Stimulated activated CD4-positive, alpha-beta T cell treated with anti-CD3 and anti-CD28 coated beads, Interleukin-1b, Interleukin-23, amount 100 ng/mL, for 24 hours (primary cell): Measurements from ENCODE around the gene GNA14.
A peak's percentile ranks its signal among the peaks of the same experiment; 100 is the strongest.
"Not testable (repeated sequence)": the region's sequence is repeated elsewhere in the genome, so short reads cannot be mapped to it uniquely, and the experiment has no call there.

Source experiments
- DNase-seq, 4 experiments: peaks; one replicate each; pipeline ENCODE4 v3.0.0-alpha.2; 2020; ENCODE audit warnings: low read depth in 4 of 4, low spot score in 1 of 4

GNA14 gene

GRCh38 chr9:77455312-77455927 lies 192.7 kb downstream of the GNA14 start:
- DNase-seq, result peak in 1 of 4 experiments; percentile 9

DNA sequence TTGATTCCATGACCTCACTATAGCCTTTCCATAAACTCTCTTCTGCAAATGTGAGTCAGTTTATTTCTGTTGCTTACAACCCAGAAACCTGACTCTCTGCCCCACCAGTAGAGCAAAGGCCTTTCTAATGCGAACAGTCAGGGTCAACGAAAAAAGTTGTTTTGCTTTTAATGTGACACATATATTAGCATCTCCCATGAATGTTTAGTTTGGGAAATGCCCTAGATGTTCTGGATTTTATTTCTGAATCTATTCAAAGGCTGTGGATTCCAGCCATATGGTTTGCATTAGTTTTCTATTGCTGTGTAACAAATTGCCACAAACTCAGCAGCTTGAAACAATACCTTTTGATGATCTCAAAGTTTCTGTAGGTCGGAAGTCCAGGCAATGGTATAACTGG lies 193.5 kb downstream of the GNA14 start:
- no peak for DNase-seq

- DNase-seq, result no peak
Observed at GRCh38 chr9:77453825-77454647, 194.1 kb downstream of the GNA14 start.

- DNase-seq, result no peak
Observed at GRCh38 chr9:77451507-77451906, 196.6 kb downstream of the GNA14 start.

DNA sequence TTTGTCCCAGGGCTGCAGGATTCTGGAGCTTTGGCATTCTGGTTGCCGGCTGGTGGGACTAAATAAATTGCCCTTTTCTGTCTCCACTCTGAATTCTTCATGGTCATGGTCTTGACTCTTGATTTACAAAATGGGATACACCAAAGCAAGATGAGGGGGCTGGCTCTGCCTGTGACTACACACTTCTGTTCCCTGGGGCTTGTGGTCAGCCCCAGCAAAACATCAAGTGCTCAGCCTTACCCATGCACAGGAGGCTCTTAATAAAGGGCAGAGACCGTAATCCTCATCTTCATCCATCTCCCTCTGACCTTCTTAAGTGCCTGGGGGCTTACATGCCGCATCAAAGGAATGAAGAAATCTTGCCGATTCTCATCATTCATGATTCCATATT lies 198.0 kb downstream of the GNA14 start:
- DNase-seq, result no peak

DNA sequence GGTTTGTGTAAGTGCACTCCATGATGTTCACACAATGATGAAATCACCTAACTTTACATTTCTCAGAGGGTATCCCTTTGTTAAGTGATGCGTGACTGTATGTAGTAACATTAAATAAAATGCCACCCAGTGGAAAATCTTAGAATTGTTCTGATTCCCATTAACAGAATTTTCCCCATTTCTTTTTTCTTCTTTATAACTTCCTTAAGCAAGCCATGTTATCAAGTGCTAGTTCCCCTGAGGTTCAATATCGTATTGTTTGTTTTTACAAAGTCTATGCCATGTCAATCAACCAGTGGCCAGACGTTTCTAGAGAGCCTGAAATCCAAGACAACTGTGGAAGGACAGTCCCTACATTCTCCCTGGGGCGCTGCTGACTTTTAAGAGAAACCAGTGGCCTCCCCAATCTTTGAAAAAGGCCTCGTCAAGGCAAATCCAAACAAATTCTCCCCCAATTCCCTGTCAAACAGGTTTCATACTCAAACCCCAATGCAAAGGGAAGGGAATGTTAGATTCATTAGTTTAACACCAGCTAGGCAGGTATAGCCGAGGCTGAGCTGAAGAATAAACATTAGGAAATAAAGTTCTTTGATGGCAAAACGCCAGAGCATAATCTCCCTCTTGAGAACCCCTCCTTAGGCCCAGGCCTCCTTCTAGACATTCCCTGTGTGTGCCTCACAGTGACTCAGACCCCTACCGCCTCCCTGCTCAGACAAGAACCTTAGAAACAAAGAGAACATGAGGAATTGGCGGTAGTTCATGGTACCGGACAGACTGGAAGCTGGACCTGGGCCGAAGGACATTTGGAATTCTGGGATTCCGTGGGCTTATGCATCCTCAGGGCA lies 198.7 kb downstream of the GNA14 start:
- DNase-seq, result no peak

GRCh38 chr9:77447646-77448045 lies 200.5 kb downstream of the GNA14 start:
- DNase-seq, result no peak

GRCh38 chr9:77442436-77442835 lies 205.7 kb downstream of the GNA14 start:
- DNase-seq, result no peak

DNA sequence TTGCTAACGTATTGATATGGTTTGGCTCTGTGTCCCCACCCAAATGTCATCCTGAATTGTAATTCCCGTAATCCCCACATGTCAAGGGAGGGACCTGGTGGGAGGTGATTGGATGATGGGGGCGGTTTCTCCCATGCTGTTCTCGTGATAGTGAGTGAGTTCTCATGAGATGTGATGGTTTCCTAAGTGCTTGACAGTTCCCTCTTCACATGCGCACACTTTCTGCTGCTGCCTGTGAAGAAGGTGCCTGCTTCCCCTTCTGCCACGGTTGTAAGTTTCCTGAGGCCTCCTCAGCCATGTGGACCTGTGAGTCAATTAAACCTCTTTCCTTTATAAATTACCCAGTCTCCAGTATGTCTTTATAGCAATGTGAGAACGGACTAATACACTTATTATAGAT lies 207.0 kb downstream of the GNA14 start:
- DNase-seq, result not testable (repeated sequence)

DNA sequence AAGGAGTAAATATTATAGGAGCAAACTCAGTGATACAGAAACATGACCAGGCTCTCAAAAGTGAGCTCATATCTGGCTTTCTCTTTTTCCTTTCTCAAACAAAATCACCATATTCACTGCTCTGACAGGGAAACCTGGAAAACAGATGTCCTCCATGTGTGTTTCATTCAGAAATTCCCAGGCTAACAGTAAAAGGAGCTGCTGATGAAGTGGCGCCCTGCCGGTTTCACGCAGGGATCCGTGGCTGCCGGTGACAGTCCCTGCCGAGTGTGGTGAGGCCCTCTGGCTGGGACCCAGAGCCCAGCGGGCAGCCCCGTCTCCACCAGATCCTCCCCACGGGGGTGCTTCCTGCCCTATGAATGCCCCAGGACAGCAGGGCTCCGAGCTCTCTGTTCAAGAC lies 208.1 kb downstream of the GNA14 start:
- DNase-seq, result no peak

GRCh38 chr9:77438653-77439052 lies 209.5 kb downstream of the GNA14 start:
- no peak for DNase-seq

DNA sequence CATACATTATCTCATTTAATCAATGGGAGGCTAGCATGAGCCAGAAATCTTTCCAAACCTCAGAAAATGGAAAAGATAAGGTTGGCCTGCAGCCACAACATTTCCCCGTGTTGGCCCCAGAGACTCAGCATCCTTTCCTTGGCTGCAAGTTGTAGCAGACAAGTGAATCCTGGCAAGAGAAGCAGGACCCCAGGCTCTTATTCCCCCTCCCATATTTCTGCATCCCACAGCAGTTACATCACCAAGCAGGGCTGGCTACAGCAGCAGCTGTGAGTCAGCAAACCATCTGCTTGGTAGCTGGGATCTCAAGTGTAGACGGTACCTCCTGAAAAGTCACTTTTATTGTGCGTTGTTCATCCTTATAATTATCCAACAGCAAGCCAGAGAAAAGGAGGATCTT lies 212.4 kb downstream of the GNA14 start:
- no peak for DNase-seq

DNA sequence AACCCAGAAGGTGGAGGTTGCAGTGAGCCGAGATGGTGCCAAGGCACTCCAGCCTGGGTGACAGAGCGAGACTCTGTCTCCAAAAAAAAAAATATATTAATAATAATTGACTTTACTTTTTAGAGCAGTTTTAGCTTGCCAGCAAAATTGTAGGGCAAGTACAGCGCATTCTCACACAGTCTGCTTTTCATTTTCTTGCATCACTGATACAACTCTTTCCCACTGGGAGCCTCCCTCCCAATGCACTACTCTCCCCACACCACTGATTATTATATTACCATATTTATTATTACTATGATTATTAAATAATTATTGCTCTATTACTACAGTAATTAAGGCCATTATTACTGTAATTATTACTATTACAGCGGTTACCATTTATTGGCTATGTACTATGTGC lies 212.8 kb downstream of the GNA14 start:
- no peak for DNase-seq

- DNase-seq, result peak in 3 of 4 experiments; percentile 18 to 25 (median 20)
Observed at GRCh38 chr9:77433675-77434445, 214.3 kb downstream of the GNA14 start.

DNA sequence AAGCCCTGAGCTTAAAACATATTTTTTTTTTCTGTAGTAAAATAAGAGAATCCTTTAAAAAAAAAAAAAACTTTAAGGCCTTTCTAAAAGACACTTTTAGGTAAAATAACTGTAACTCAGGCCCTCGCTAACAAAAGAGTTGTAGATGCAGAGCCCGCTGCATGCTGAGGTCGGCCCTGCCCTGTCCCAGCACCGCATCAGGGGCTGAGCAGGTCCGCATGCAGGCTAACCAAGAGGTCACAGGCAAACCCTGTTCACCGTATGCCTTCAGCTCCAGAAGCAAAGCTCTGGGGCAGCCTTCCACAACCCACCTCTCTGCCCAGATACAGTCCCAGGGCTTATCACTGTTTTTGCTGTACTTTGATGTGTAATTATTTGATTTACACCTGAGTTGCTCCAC lies 216.1 kb downstream of the GNA14 start:
- no peak for DNase-seq

DNA sequence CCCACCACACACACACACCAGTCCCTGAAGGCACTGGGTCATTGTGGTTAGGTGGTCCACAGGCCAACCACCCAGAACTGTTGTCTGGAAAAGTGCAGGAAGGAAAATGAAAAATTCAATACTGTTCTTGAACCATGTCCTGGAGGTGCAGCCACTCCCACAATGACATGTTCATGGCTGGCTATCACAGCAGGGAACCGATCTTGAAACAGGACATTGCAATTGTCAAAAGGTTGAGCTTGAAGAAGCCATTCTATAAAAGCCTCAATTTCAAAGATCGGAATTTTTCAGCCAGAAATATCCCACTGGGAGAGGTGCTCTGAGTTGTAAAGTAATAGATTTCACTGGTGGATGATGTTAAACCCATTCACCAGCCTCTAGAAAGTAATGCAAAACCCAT lies 218.2 kb downstream of the GNA14 start:
- no peak for DNase-seq

GRCh38 chr9:77427256-77427927 lies 220.7 kb downstream of the GNA14 start:
- DNase-seq, result no peak

GRCh38 chr9:77426712-77427111 lies 221.4 kb downstream of the GNA14 start:
- DNase-seq, result no peak

- DNase-seq, result no peak
Observed at GRCh38 chr9:77424993-77425392, 223.1 kb downstream of the GNA14 start.

DNA sequence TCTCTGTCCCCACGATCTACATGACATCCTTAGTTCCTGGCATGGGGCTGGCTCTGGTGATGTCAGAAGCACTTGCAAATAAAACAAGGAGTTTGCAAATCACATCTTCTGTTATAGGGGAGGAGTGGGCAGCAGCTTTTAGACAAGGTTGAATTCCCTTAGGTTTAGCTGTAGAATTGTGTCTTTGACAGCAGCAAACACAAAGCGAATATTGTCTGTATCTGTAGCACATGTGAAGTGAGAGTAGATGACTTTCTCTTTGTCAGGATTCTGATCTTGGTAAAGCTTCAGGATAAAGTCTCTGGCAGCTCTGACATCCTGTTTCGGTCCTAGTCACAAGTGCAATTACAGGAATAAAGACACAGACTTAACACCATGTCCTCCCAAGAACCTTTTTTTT lies 224.3 kb downstream of the GNA14 start:
- no peak for DNase-seq

DNA sequence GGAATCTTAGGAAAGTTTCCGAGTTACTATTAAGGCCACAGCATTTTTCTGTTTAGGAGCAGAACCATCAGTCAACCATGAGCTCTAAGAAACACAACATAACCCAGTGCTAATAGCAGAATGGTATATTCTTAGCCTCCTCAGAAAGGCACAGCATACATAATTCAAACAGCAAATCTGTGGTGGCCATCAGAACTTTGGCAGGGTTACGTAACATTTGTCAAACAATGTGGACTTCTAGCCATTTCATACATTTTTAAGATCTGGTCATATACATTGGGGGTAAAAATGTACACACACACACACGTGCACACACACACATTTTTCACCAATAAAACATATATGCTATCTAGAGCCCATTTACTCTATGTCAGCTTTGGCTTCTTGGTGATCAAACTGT lies 225.2 kb downstream of the GNA14 start:
- no peak for DNase-seq
